PFSK-1 (cell line): Measurements from ENCODE around the gene OSM.

ENCODE experiments used
- FOXP2 ChIP-seq: optimal IDR thresholded peaks from 2 replicates; pipeline ENCODE3; 2011; ENCODE audit warnings: borderline replicate concordance, control low read depth, inconsistent platforms; ENCODE audit not compliant: insufficient read depth; ENCODE audit errors: extremely low read length, extremely low read depth
- POLR2AphosphoS5 ChIP-seq: IDR thresholded peaks from 2 replicates; pipeline ENCODE4 v1.6.1; 2012; ENCODE audit warnings: low read depth, mild to moderate bottlenecking, control low read depth, low read length, moderate library complexity
- TAF1 ChIP-seq: IDR thresholded peaks from 2 replicates; pipeline ENCODE4 v1.6.1; 2012; ENCODE audit warnings: low read length, control low read depth, borderline replicate concordance; ENCODE audit not compliant: insufficient read depth

GRCh38 chr22:30282616-30283046 lies 16.0 kb upstream of the OSM start:
- no peak for TF ChIP-seq TAF1
- TF ChIP-seq FOXP2 = no peak
- TF ChIP-seq POLR2AphosphoS5 = no peak
